Measurements from ENCODE around the gene MAP1B. TPM values are rescaled to one million over a fixed set of nuclear protein-coding genes. Genes with fewer than 3 reads are reported as not detected.

Gene MAP1B
- total RNA-seq, 1 donor from 2014 or later: 0.57 TPM

DNA sequence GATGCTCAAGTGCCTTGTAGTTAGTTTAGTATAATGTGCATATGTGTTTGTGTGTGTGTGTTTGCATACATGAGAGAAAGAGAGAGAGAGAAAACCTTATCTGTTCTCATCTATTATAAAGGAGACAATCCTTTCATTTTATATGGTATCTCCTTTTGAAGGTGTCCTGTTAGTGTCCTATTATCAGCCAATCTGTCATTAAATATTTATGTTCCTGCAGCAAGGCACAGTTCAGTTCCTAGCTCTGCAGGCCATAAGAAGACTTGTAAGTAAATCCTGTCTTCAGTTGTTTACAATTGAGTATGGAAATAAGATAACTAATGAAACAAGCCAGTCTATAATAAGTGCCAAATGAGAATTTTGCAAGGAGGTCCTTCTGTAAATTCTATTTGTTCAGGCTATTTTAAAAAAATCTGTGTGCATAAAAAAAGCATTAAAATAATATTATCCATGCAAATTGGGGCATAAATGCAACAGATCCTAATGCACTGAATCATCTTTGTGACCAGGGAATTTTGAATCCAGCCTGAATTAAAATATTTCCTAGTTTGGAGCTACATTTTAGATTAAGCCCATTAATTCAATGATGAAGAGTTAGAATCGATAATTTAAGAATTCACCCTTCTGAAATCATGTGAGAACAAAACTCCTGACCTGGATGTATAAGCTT, 18.1 kb downstream of the MAP1B start:
- H3K4me3 Mint-ChIP-seq (ENCODE audit: low read depth): no peak overlapping the region
- no peaks in the 10 kb centered on the region for H3K4me1 Mint-ChIP-seq (ENCODE audit: low read depth)
- no peaks in the 10 kb centered on the region for H3K36me3 Mint-ChIP-seq (ENCODE audit: low read depth)
- no peak for DNase-seq (ENCODE audit: low spot score)
- intact Hi-C loops (cut with micrococcal nuclease): no loop called here
- no peaks in the 10 kb centered on the region for H3K9me3 Mint-ChIP-seq
- H3K27ac Mint-ChIP-seq: no peak overlapping the region
- H3K27me3 Mint-ChIP-seq (ENCODE audit: low read depth): peaks cover 60% of the 10 kb centered on the region

DNA sequence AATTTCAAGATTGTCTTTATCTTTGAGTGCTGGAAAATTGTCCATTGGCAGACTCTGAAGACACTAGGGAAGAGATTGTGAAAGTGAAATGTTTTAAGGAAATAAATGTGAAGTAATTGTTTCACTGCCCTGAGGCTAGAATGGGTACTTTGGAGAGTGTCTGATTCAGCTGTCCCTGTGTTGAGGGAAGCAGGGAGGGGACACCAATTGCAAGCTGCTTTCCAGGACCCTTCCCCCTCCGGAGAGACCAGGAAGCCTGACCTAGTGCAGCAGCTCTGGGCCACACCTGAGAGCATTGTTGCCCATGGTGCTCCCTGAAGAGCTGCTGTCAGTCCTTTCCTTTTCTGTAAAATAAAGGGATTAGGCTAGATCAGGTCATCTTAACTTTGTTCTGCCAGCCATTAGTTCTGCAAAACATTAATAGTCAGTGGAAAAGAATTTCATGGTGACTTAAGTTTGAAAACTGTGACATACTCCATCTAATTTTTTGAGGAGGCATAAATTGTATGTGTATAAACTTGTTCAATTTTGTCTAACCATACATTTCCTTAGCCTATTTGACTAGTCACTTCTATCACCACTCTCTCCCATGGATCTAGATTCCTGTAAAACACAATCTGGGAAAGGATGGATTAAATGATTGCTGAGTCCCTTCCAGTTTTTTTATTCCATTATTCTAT, 18.8 kb downstream of the MAP1B start:
- Mint-ChIP-seq H3K27ac (no peak overlapping the region), H3K4me3 (ENCODE audit: low read depth) (no peak overlapping the region), H3K9me3 (no peaks in the 10 kb centered on the region), H3K36me3 (ENCODE audit: low read depth) (no peaks in the 10 kb centered on the region), H3K4me1 (ENCODE audit: low read depth) (no peaks in the 10 kb centered on the region), H3K27me3 (ENCODE audit: low read depth) (peaks cover 56% of the 10 kb centered on the region)
- no peak for DNase-seq (ENCODE audit: low spot score)
- intact Hi-C loops (cut with micrococcal nuclease): no loop called here

DNA sequence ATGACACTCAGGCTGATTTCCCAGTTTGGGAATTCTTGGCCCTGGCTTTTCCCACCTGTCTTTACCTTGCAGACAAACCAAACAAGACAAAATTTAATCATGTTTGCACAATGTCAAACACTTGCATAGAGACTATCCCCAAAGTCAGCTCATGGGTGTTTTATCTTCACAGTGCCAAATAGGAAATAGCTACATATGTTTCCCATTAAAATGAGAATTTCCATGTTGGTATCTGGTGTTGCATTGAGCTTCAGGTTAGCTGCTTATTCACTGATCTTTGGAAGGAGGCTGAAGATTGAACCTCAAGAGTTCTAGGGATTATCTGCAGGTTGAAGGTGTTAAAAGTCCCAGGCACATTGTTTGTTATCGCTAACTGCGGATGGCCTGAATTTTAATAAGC, 19.5 kb downstream of the MAP1B start:
- Mint-ChIP-seq H3K27me3 (ENCODE audit: low read depth) (peaks cover 56% of the 10 kb centered on the region), H3K27ac (no peak overlapping the region), H3K9me3 (no peaks in the 10 kb centered on the region), H3K36me3 (ENCODE audit: low read depth) (no peaks in the 10 kb centered on the region), H3K4me1 (ENCODE audit: low read depth) (no peaks in the 10 kb centered on the region), H3K4me3 (ENCODE audit: low read depth) (no peak overlapping the region)
- intact Hi-C loops (cut with micrococcal nuclease): no loop called here
- DNase-seq (ENCODE audit: low spot score): no peak

DNA sequence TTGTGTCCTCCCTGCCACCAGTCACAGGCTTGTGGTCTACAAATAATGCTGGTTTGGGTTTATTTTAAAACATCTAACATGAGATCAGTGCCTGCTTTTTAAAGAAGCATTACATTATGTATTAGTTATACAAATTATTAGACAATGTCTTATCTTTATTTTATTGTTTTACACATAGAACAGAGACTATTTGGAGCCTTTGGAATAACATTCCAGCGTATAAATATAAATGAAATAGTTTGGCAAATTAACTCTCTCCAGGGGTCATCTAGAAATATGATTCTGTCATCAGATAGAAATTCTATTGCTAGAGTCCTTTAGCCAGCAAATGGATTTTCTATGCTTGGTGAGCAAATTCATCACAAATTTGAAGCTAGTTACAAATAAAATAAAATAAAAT, 22.4 kb downstream of the MAP1B start:
- Mint-ChIP-seq H3K36me3 (ENCODE audit: low read depth) (no peaks in the 10 kb centered on the region), H3K27me3 (ENCODE audit: low read depth) (peaks cover 60% of the 10 kb centered on the region), H3K4me3 (ENCODE audit: low read depth) (no peak overlapping the region), H3K27ac (no peak overlapping the region), H3K4me1 (ENCODE audit: low read depth) (peaks cover 2% of the 10 kb centered on the region), H3K9me3 (no peaks in the 10 kb centered on the region)
- no peak for DNase-seq (ENCODE audit: low spot score)
- intact Hi-C loops (cut with micrococcal nuclease): no loop called here

DNA sequence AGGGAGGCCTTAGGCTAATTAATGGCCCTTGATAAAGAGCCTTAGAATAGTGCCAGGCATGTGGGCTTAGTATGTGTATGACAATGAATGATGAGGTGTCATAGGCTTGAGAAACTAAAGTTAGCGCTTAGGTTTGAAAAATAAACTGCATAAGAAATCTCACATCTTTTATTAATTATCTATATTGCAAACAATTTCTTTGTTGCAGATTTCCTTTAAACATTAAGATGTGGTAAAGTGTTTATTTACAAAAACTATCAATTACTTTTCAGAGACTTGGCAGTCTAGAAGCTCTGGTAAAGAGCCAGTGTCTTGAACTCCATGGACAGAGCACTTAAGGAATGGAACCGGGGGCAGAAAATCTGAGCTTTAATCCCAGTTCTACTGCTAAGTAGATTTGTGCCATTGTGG, 23.1 kb downstream of the MAP1B start:
- Mint-ChIP-seq H3K36me3 (ENCODE audit: low read depth) (no peaks in the 10 kb centered on the region), H3K9me3 (no peaks in the 10 kb centered on the region), H3K27ac (no peak overlapping the region), H3K4me3 (ENCODE audit: low read depth) (no peak overlapping the region), H3K27me3 (ENCODE audit: low read depth) (peaks cover 60% of the 10 kb centered on the region), H3K4me1 (ENCODE audit: low read depth) (peaks cover 2% of the 10 kb centered on the region)
- intact Hi-C loops (cut with micrococcal nuclease): no loop called here
- DNase-seq (ENCODE audit: low spot score): no peak

DNA sequence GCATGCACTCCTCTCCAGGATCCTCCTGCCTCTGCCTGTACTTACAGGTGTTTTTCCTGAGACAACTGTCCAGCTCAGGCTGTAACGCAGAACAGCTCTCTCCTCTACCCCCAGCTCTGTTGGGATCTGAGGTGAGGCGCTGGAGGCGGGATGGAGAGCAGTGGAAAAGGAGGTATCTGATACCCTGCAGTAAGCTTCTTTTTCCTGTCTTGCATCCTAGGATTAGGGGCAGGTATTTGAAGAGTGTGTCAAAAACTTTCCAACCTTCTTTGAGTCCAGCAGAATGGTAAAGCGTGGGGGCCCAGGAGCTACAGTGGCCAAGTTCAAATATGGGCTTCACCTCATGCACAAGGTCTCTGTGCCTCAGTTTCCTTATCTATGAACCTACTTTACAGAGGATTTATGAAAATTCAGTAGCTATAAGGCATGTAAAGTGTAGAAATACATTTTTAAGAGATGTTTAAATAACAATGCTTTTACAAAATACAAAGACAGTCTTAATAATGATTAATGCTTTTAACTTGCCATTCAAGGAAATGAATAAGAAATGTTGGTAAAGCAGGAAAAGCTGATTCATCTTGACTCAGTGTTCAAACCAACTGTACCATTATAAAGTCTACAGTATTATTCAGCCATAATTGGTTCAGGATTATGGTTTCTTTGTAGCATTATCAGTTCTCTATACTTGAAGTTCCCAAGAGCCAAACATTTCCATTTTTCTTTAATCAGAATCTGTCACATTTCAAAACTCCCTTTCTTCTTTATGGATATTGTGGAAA, 26.1 kb downstream of the MAP1B start:
- intact Hi-C loops (cut with micrococcal nuclease): no loop called here
- H3K4me3 Mint-ChIP-seq (ENCODE audit: low read depth): no peak overlapping the region
- H3K27me3 Mint-ChIP-seq (ENCODE audit: low read depth): peaks cover 68% of the 10 kb centered on the region
- no peaks in the 10 kb centered on the region for H3K36me3 Mint-ChIP-seq (ENCODE audit: low read depth)
- H3K27ac Mint-ChIP-seq: no peak overlapping the region
- peaks cover 9% of the 10 kb centered on the region for H3K4me1 Mint-ChIP-seq (ENCODE audit: low read depth)
- no peak for DNase-seq (ENCODE audit: low spot score)
- no peaks in the 10 kb centered on the region for H3K9me3 Mint-ChIP-seq

DNA sequence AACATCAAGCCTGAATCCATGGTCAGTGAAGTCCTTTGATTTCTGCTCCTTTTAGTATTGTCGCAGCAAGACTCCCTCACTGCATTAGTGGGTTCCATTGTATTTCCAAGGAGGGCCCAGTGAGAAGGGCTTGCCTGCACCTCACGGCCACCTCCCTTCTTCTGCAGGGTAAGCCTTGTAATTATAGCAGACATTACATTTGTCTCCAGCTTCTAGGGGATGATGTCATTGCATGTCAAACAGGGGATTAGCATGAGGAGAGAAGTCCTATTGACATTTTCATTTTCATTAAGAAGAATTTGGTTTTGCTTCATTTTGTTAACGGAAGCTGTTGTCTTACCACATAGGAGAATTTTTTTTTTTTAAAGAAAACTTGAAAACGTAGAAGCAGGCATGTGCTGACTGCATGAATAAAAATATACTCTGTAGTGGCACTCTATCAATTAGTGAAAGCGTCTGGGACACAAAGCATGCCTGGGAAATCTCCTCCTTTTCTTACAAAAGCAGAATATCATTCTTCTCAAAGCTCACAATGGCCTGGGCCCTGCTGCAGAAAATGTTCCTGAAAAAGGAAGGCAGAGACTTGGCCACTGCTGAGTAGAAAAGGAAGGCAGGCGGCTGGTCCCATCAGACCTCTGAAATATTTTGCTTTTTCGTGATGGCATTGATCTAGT, 27.1 kb downstream of the MAP1B start:
- H3K9me3 Mint-ChIP-seq: no peaks in the 10 kb centered on the region
- intact Hi-C loops (cut with micrococcal nuclease): no loop called here
- H3K36me3 Mint-ChIP-seq (ENCODE audit: low read depth): no peaks in the 10 kb centered on the region
- H3K27ac Mint-ChIP-seq: no peak overlapping the region
- no peak for DNase-seq (ENCODE audit: low spot score)
- H3K27me3 Mint-ChIP-seq (ENCODE audit: low read depth): peaks cover 68% of the 10 kb centered on the region
- no peak overlapping the region for H3K4me3 Mint-ChIP-seq (ENCODE audit: low read depth)
- H3K4me1 Mint-ChIP-seq (ENCODE audit: low read depth): peaks cover 19% of the 10 kb centered on the region

DNA sequence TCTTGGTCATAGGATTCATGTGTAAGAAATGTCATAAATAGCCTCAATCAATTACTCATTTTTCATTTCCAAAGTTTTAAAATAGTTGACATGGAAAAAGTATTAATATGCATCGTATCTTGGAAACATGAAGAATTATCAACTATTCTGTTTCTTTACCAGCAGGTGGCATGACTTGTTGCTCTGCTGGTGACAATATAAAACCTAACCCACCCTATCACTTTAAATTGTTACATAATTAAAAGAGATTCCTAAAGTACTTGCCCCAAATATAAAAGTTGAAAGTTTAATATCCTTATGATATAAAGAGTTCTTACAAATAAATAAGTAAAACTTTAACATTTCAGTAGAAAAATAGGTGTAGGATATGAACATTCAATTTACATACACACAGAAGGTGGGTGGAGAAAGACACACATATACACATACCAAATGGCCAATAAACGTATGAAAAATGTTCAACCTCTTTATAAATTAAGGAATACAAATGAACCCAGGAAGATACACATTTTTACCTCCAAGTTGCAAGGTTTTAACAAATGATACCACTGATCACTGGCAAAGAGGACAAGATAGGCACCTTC, 30.6 kb downstream of the MAP1B start:
- peaks cover 24% of the 10 kb centered on the region for H3K4me1 Mint-ChIP-seq (ENCODE audit: low read depth)
- H3K9me3 Mint-ChIP-seq: no peaks in the 10 kb centered on the region
- intact Hi-C loops (cut with micrococcal nuclease): loop anchor here (1.0 to 5.0 kb wide), 3 partner anchors 34 to 131 kb away; no protein-coding TSS in a partner anchor
- no peak for DNase-seq (ENCODE audit: low spot score)
- H3K36me3 Mint-ChIP-seq (ENCODE audit: low read depth): no peaks in the 10 kb centered on the region
- no peak overlapping the region for H3K4me3 Mint-ChIP-seq (ENCODE audit: low read depth)
- peaks cover 74% of the 10 kb centered on the region for H3K27me3 Mint-ChIP-seq (ENCODE audit: low read depth)
- no peak overlapping the region for H3K27ac Mint-ChIP-seq

DNA sequence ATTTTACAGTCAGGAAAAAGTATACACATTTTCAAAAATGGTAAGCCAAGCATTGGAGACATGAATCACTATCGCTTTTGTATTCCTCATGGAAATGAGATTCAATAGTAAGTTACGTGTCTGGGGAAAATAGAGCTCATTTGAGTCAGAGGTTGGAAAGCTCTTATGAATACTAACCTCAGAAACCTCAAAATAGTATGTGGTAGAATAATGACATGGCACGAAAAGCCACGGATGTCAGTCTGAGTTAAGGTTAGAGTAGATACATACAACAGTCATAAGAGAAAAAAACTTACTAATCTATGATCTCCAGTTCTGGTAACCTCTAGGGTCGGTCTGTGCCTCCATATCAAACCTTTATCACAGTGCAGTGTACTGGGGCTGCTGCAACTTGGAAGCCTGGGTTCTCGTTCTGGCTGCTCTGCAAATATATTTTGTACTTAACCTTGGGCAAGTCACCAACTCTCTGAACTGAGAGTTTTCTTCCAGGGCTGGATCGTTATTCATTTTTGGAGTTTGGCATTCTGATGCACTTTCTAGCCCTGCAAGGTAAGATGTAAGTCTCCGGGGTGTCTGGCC, 31.8 kb downstream of the MAP1B start:
- no peak overlapping the region for H3K4me3 Mint-ChIP-seq (ENCODE audit: low read depth)
- intact Hi-C loops (cut with micrococcal nuclease): loop anchor here (1.0 to 5.0 kb wide), 6 partner anchors 33 to 209 kb away; no protein-coding TSS in a partner anchor
- H3K27ac Mint-ChIP-seq: no peak overlapping the region
- H3K27me3 Mint-ChIP-seq (ENCODE audit: low read depth): peaks cover 75% of the 10 kb centered on the region
- DNase-seq (ENCODE audit: low spot score): no peak
- H3K36me3 Mint-ChIP-seq (ENCODE audit: low read depth): no peaks in the 10 kb centered on the region
- H3K4me1 Mint-ChIP-seq (ENCODE audit: low read depth): peaks cover 22% of the 10 kb centered on the region
- H3K9me3 Mint-ChIP-seq: no peaks in the 10 kb centered on the region

DNA sequence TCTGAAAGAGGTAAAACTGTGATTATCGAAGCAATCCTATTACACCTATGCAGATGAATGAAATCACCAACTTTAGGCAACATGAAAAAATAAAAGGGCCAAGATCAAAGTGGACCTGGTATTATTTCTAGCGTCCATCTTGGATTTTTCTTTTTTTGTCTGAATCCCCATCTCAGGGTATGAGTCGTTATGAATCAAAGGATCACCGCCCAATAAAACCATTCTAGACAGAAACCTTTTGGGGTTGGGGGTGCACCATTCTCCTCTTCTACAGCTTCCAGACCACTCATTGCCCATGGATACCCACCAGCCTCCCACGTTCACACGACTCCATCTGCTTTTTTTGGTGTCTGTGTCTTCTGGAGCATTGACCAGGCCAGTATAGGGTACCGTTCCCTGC, 33.4 kb downstream of the MAP1B start:
- H3K4me1 Mint-ChIP-seq (ENCODE audit: low read depth): peaks cover 22% of the 10 kb centered on the region
- no peak overlapping the region for H3K4me3 Mint-ChIP-seq (ENCODE audit: low read depth)
- no peak overlapping the region for H3K27ac Mint-ChIP-seq
- no peaks in the 10 kb centered on the region for H3K9me3 Mint-ChIP-seq
- intact Hi-C loops (cut with micrococcal nuclease): no loop called here
- peaks cover 77% of the 10 kb centered on the region for H3K27me3 Mint-ChIP-seq (ENCODE audit: low read depth)
- no peaks in the 10 kb centered on the region for H3K36me3 Mint-ChIP-seq (ENCODE audit: low read depth)
- DNase-seq (ENCODE audit: low spot score): no peak

DNA sequence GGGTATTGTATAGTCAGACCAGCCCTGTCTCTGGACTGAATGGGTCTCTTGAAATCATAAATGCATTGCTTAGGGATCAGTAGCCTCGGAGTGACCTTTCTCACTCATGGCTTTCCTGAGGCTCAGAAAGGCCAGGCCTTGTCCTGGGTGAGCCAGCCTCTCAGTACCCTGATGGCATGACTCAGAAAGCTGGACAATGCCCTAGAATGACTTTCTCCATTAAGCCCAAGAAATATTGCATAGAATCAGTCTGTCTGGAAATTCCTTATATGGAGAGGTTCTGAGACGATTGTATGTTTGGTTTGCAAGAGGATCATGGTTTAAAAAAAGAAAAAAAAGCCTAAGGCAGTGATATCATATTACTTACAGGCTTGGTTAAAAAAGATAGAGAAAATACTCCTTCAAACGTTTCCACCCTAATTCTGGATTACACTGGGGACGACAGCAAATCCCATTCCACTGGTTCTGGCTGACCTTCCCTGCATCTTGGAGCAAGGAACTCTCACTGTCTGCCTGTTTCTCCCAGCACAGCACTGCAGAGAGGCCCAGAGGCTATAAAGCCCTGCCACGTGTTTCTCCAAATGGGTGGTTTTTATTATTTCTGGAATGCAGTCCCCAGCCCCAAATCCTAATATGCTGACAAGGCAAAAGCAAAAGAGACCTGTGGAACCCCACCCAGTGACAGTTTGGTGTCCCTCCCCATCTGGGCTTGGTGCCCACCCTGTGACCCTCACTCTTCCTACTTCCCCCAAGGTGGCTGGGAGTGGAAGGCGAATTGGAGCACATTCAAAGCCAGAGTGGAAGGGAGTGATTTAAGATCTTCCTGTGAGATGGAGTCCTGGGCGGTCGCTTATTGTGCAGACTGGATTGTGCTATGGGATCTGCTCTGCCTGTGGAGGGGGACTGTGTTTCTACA, 34.4 kb downstream of the MAP1B start:
- Mint-ChIP-seq H3K36me3 (ENCODE audit: low read depth) (no peaks in the 10 kb centered on the region), H3K27me3 (ENCODE audit: low read depth) (peaks cover 70% of the 10 kb centered on the region), H3K9me3 (no peaks in the 10 kb centered on the region), H3K4me3 (ENCODE audit: low read depth) (no peak overlapping the region), H3K4me1 (ENCODE audit: low read depth) (peaks cover 22% of the 10 kb centered on the region), H3K27ac (no peak overlapping the region)
- DNase-seq (ENCODE audit: low spot score): no peak
- intact Hi-C loops (cut with micrococcal nuclease): no loop called here

Measured in activated T-helper 2 cell treated with anti-CD3 and anti-CD28 coated beads, Interferon-gamma antibody, Interleukin-2, Interleukin-4, amounts not matched to agents 10 μg/mL and 5 μg/mL and 100 μg/mL, durations not matched to agents 14 hours and 24 hours and 36 hours (primary cell).